Epidermal melanocyte (primary cell): Measurements from ENCODE around the gene TSHR.
"Not testable (repeated sequence)": the region's sequence is repeated elsewhere in the genome, so short reads cannot be mapped to it uniquely, and the experiment has no call there.

Experiments
- DNase-seq: peaks from one replicate; pipeline ENCODE4 v3.0.0; 2011; ENCODE audit warnings: low spot score; ENCODE audit not compliant: insufficient read length

TSHR gene

GRCh38 chr14:80951491-80951890 lies 3.9 kb upstream of the TSHR start:
- no peak for DNase-seq

DNA sequence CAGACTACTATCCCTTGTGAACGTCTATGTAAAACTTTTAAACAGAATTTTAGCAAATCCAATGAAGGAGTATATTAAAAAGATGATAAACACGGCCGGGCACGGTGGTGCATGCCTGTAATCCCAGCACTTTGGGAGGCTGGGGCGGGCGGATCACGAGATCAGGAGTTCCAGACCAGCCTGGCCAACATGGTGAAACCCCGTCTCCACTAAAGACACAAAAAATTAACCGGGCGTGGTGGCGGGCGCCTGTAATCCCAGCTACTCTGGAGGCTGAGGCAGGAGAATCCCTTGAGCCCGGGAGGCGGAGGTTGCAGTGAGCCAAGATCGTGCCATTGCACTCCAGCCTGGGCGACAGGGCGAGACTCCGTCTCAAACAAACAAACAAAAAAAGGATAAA lies 2.2 kb upstream of the TSHR start:
- not testable (repeated sequence) for DNase-seq

DNA sequence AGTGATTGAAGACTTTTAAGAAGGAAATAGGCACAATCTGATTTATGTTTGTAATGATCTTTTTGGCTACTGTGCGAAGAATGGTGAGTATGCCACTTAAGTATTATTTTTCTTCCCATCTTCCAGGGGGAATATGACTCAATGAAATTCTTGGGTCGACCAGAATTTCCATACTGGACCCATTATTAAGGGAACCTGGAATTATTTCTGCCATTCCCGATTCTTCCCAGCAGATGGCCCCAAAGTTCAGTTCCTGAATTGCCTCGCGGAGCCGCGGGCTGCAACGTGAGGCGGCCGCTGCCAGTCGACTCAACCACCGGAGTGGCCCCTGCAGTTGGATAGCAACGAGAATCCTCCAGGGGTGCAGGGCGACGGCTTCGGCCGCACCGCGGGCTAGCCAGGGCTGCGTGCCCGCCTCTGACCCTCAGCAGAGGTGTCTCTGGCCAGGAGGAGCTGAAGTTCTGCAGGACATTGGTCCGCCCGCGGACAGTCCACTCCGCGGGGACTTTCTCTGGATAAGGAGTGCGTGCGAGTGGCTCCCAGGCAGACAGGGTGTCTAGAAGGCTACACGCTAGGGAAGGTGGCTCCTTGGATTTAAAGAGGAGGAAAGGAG lies 628 bp upstream of the TSHR start:
- DNase-seq: peak; percentile 41

DNA sequence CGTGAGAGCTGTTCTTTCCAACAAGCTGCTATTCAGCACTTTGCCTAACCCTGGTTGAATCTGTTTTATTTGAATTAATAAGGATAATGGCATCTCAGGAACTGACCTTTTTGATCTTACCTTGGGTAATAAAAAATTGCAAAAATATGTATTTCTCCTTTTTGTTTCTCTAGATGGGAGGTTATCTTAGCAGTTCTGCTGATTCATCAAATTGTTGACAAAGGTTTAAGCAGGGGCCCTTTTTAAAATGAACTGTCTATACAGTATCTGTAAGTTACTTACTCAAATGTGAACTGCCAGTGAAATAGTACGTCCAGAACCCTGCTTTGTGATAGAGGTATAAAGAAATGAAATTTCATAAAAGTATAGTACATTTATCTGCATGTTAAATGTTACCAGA lies 681 bp downstream of the TSHR start:
- DNase-seq: no peak

- DNase-seq: no peak
These were observed 1.5 kb downstream of the TSHR start for GRCh38 chr14:80956922-80957321.

DNA sequence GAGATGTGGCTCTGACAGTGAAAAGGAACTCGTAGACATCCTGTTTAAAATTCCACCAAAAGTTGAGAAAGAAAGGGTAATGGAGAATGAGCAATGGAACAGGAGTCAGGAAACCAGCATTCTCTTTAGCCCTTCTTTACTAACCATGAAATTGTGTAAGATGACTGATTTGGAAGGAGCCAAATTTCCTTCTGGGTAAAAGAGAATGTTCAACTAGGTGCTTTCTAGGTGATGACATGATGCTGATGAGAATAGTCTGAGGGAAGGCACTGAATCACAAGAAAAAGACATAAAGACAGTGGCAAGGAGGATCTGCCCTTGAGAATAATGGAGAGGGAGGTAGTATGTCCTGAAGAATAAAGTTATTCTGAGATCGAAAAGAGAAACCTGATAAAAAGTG lies 2.2 kb downstream of the TSHR start:
- DNase-seq: no peak

- no peak for DNase-seq
These were observed 2.8 kb downstream of the TSHR start for GRCh38 chr14:80958226-80958625.

GRCh38 chr14:80958939-80959338 lies 3.5 kb downstream of the TSHR start:
- DNase-seq: no peak

GRCh38 chr14:80959496-80959895 lies 4.1 kb downstream of the TSHR start:
- no peak for DNase-seq

DNA sequence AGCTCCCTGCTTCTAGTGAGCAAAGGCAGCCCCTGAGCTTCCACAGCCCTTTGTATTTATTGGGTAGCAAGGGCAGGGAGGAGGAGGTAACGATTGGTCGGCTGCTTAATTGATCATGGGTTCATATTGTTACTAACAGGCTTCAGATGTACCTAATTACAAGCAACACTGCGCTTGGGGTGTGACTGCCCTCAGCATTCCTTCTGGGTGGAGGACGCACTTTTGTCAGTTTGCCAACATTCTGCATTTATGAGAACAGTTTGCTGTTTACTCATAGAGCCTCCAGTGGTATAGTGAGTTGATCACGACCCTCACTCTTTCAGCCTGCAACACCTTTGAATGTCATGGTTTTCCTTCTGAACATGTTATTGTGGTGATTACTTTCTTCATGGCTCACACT lies 9.6 kb downstream of the TSHR start:
- no peak for DNase-seq

- DNase-seq: no peak
These were observed 18.7 kb downstream of the TSHR start for GRCh38 chr14:80973931-80974641.

DNA sequence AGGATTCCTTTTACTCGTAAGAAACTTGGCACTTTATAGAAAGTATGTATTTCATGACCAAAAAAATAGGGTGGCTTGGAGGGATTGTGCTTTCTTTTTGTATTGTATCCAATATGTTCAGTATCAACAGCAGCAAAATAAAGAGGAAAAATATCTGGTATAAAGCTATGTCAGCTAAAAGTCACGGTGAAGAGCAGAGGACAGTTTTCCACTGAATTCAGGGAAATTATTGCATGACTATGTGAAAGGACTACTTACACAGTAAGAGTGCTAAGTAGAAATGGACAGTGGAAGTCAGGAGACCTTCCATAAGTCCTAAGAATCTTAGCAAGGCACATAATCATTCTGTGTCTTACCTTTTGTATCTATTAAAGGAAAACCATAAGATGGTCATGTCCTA lies 19.3 kb downstream of the TSHR start:
- DNase-seq: no peak

DNA sequence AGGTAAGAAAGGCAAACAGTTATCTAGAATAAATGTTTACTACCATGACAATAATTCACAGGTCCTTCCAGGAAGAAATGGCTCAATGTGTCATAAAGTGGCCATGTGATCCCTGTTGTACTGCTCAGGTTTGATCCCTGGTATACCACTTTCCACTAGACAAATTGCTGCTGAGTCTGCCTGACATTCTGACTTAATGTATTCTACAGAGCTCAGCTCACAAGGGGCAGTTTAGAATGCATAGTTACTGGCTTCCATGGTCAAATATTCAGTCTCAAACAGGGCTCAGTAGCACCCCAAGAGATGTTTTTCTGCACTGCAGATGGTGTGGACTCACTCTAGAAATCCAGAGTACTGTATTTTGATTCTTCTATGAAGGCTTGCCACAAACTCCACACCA lies 21.8 kb downstream of the TSHR start:
- DNase-seq: no peak

DNA sequence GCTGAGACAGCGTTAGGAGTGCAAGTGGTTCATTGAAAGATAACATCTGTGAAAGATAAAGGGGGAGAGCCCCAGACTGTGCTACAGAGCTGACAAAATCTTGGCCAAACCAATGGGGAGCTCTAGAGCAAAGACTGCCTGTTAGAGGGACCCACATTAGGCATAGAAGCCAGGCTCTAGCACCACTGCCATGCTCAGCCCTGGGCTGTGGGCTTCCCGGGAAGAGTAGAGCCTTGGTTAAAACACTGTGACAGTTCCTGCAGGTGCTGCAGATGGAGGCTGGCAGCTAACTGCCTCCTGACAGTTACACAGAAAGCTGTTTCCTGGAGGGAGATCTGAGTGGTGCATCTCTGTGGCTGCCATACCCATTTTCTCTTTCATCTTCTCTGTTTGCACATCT lies 23.0 kb downstream of the TSHR start:
- no peak for DNase-seq

- no peak for DNase-seq
These were observed 24.5 kb downstream of the TSHR start for GRCh38 chr14:80979951-80980350.

- DNase-seq: no peak
These were observed 25.7 kb downstream of the TSHR start for GRCh38 chr14:80981156-80981555.

GRCh38 chr14:80981673-80982072 lies 26.3 kb downstream of the TSHR start:
- no peak for DNase-seq

DNA sequence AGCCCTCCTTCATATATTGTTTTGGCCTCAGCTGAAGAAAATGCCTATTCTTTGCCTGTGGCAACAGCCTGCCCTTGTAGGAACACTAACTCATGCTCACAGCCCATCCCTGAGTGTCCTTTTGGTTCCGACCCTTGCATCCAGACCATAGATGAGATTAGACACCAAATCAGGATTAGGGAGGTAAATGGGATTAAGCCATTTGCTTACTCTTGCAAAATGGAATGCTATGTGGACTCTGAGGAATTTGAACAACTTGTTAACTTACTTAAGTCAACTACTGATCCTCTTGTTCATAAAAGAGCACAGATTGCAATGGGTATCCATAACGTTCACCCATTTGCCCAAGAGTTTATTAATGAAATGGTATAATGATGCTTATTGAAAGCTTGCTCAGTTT lies 27.3 kb downstream of the TSHR start:
- DNase-seq: no peak

DNA sequence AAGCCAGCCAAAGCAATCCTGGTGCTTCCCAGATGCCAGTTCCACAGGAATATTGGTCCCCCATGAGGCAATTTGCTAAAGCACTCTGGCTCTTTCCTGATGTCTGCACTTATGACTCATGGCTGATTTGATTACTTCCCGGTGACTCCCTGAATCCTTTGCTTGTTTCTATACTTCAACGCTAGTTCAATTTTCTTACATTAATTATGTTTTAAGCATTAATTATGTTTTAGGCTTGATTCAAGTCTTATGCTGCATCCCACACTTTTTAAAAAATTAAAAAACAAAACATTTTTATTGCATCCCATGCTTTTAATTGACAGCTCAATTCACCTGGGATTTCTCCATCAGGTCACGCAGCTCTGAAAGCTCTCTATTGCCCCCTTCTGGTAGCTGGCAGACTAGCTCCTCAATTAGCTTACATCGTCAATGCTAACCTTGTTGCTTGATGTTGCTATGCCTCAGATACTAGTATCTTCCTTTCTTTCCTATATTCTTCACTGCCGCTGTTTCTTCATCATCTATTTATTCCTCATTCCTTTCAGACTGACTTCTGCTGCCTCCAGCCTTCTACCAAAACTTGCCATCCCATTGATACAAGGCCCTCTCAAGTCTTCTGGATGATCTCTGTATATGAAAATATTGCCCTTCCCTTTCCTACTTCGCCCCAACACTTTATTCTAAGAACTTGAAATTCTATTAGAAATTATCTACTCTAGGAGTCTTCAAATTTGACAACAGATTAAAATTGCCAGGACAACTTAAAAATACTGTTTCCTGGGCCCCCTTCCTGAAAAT lies 32.0 kb downstream of the TSHR start:
- DNase-seq: peak; percentile 59

- no peak for DNase-seq
These were observed 32.8 kb downstream of the TSHR start for GRCh38 chr14:80988192-80988591.

DNA sequence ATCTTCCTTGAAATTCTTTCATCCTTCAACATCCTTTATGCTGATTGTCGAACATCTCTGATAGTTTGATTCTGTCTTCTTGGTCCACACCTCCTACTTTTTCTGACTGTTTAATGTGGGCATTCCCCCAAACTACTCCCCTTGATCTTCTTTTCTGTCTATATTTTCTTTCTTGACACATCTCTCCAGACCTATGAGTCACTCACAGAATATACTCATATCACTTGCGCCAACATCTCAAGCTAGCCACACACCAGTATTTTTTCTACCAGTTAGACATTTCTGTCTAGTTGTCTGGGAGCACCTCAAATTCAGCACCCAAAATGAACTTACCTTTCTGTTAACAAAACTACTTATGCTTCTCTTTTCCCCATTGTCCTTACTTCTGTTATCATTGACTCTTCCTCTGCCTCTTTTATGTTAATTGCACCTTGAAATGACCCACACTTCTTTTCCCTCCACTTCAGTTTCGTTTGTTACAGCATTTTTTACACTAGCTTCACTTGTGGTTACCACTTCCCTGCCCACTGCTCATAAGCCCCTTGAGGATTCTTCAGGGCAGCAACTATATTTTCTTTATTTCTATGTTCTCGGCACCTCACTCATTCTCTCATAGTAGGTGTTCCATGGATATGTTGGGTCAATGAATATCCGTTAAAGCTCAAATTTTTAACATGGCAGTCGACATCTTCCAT lies 33.5 kb downstream of the TSHR start:
- DNase-seq: no peak

- no peak for DNase-seq
These were observed 37.2 kb downstream of the TSHR start for GRCh38 chr14:80992580-80992979.
